ENCODE measurements around the gene BTF3.

The BTF3 gene

DNA sequence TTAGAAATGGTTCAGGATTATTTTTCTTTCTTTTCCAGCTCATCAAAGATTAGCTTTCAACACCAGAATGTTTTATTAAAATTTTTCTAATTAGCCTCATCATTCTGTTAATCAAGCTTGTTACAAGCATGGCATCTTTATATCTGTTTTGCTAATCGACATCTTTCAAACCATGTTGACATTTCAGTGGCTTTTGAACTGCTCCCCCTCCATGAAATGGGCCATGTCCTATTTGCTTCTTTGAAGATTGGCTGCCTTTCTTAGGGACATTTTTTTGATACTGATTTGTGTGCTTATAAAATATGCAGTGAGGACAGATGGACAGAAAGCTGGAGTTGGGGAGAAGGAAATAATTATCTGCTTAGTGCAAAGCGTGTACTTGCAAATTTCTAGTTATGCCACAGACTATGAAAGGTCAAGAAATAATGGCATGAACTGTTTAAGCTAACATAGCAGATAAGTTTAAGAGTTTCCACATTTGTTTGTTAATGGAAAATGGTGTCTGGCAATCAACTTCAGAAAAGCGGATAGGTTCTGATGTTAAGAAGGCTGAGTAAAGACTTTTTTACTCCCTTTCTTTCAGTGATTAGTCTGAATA, 27.5 kb downstream of the BTF3 start:
- no peak for DNase-seq (ENCODE audit: low spot score)

DNA sequence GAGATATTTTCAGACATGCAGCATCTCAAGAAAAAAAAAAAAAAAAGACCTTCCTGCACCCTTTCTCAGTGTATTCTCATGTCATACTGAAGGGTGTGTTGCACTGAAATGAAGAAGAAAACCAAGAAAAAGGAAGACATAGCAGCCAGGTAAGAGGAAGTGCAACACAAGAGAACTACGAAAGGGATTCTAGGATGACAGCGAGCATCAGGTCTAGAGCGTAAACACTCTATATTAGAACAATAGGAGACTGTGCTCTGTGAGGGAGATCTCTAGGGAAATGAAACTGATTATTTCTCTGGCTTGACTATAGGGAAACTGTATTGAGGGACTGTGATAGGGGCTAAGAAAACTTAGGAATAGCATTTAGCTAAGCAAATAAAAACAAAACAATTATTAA, 30.0 kb downstream of the BTF3 start:
- no peak for DNase-seq (ENCODE audit: low spot score)

DNA sequence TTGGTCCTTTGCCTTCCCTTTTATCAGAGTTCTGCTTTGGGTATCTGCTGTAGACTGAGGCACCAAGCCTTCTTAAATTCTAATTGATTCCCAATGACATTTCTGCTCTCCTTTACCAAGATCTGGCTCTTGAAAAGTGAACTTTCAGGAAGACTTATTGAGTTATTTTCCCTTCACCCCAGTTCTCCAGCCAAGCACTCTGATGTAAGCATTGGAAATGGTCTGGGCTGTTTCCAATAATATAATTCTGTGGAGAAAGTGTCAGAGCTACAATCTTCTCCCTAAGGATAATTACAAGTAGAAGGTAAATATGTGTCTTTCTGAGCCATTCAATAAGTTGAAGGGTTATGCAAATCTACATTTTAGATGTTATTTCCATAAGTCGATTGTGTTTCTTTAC, 30.8 kb downstream of the BTF3 start:
- DNase-seq (ENCODE audit: low spot score) = no peak

DNA sequence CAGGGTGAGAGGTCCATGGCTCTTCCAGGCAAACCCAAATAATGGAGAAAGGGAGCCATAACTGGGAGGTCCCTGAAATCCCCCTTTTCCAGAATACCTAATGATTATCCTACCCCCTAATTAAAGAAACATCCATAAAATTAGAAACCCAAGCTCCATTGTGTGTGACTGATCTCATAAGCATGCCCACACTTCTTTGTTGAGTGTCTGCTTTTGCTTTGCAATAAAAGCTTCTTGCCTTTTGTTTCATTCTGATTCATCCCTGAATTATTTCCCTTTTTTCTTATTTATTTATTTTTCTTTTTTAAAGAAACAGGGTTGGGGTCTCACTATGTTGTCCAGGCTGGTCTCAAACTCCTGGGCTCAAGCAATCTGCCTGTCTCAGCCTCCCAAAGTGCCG, 33.1 kb downstream of the BTF3 start:
- no peak for DNase-seq (ENCODE audit: low spot score)

DNA sequence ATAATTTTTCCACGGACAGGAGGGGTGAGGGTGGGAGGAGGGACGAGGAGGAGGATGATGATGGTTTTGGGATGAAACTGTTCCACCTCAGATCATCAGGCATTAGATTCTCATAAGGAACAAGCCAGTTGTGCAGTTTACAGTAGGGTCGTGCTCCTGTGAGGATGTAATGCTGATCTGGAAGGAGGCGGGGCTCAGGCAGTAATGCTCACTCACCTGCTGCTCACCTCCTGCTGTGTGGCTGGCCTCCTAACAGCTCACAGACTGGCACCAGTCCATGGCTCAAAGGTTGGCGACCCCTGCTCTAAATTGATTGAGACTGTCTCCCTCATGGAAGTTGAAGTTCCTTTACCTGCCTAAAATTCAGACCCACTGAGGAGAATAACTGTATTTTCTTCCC, 34.0 kb downstream of the BTF3 start:
- DNase-seq (ENCODE audit: low spot score) = no peak

DNA sequence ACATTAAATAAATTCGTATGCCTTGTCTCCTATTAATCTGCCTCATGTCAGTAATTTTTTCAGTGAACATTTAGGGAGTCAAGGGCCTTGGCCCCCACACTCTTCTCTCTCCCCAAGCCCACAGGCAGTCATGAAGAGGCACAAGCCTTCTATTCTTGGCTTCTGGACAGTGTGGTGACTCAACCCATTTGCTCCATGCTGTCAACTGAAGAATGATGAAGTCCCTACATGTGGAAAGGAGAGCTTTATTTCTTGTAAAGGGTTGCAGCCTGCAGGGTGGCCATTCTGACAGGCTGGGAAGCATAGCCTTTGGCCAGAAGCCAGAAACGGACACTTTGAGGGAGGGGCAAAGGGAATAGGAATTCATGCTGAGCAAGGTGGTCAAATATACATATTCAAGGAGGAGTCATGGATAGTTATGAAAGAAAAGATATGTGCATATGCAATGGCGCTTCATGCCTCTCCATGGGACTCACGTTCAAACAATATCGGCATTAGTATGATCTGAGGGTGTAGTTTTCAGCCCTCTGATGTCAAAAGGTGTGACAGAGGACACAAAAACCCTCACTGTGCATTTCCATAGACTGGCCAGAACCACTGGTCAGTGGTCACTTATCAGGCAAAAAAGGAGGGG, 35.9 kb downstream of the BTF3 start:
- no peak for DNase-seq (ENCODE audit: low spot score)

DNA sequence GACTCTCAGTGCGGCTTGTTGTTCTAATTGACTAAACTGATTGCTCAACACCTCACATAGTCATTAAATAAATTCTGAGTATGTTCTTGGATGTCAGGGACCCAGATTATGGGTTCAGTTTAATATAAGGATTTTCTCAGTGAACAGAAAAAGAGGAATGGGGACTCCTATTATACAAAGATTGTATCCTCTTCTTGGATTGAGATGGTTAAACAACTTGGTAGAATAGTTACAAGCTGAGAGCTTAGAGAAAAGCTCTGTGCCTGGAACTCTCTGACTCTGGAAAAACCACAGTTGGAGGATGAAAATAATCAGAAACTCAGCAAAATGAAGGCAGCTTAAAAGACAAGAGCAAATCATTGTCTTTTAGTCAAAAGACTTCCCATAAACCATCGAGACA, 36.7 kb downstream of the BTF3 start:
- no peak for DNase-seq (ENCODE audit: low spot score)

DNA sequence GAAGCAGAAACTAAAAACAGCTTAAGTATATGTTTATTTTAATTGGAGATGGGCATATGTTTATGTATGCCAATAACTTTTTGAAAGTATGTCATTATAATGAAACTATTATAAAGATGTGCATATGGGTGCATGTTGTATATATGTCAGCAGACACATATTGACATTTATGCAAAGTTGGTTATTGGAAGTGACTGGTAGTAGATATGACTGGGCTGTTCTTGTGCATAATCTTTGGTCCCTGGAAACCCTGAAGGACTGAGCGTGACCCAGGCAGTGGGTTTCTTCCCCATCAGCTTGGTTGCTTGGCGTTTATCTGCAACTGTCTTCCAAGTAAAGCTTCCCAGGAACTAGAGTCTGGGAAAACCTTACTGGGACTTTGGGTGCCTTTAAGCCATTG, 41.5 kb downstream of the BTF3 start:
- DNase-seq (ENCODE audit: low spot score) = no peak

DNA sequence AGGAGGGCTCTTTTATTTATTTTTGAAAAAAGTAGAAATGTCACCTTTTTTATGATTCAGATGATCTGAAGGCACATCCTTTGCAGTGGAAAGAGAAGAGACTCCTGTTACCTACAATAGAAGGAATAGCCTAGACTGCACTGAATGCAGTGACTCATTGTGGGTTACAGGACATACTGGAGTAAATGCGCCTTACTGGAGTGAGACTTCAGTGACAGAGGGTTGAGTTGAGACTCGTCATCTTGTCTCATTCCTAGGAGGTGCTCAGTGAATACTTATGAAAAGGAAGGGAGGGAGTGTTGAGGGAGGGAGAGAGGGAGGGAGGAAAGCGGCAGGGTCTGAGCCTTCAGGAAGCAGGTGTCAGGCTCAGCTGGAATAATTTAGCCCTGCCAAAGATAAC, 42.0 kb downstream of the BTF3 start:
- DNase-seq (ENCODE audit: low spot score) = no peak

DNA sequence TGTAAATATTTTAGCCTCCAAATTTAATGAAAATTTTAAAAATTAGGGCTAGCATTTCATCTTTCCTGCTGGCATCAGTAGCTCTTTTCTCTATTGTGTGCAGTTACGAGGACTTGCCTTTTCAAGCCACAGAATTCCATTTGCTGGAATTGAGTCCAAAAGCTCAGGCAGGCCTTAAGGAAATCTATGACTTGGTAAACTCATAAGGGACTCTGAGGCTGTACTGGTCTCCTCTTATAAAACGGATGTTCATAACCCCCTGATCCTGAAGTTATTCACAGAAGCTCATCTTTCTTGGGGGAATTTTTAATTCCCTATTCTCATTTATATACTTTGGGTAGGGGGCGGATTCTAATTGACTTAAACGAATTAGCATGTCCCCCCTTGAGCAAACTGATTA, 43.8 kb downstream of the BTF3 start:
- no peak for DNase-seq (ENCODE audit: low spot score)

DNA sequence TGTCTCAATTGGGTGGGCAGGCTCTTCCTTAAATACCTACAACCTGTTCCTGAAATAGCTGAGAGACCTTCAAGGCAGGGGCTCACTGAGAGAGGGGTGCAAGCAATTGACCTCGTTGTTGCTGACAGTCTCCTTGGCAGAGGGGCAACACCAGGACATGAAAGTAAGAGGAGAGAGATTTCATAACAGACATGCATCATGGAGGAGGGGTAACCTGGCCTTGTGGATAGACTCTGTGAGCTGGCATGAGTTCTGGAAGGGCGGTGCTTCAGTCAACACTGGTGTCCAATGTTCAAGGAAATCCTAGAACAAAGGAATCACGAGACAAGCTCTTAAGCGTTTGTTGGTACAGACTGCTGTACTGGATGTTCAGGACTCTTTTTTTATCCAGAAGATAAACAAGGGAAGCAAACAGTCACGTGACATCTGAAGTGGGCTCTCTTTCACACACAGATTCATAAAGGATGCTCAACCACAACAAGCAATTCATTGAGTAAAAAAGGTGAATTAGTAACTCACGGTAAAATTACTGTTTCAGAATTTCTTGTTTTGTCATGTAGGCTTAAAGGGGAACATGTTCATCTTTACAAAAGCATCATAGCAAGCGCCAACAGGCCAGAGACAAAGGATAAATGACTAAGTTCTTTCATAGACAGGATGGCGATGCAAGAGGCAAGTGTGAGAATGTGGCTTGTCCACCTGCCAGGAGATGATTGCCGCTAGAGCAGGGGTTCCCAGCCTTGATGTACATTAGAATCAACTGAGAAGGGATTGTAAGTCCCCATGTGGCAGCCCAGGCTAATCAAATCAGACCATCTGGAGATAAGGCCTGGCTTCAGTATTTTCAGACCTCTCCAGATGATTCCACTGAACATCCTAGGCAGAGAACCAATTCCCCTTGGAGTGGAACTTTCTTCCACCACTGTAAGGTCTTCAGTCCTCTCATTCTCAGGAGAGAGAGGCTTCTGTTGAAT, 46.5 kb downstream of the BTF3 start:
- DNase-seq (ENCODE audit: low spot score) = no peak

DNA sequence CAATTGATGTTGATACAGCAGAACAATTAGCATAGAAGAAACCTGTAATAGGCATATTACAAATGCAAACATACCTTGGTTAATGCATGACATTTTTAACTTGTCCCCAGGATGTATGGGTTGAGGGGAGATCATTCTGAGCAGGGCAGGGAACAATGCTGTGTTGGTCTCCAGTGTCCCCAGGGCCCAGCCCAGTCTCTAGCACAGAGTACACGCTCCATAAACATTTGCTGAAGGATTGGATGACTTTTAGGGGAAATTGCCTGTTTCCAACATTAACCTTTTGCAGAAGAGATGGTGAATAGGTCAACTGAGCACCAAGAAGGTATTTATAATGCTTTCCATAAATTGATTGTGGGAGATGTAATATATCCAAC, 47.1 kb downstream of the BTF3 start:
- DNase-seq (ENCODE audit: low spot score) = no peak

DNA sequence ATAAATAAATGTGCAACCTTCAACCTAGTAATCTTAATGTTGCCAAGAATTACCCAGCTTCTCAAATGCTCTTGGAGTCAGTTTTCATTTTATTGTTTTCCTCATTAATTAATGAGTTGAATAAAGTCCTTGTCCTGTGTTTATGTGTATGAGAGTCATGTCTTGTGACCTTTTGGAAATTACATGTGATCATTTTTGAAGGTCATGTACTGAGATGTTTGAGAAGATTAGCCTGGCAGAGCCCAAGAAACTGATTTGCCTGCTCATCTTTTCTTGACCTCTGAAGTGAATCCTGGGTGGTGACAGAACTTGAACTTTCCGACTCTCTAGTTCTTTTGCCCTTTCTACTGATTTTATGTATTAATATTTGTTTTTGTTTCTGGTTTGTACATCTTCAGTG, 51.8 kb downstream of the BTF3 start:
- DNase-seq (ENCODE audit: low spot score) = no peak

DNA sequence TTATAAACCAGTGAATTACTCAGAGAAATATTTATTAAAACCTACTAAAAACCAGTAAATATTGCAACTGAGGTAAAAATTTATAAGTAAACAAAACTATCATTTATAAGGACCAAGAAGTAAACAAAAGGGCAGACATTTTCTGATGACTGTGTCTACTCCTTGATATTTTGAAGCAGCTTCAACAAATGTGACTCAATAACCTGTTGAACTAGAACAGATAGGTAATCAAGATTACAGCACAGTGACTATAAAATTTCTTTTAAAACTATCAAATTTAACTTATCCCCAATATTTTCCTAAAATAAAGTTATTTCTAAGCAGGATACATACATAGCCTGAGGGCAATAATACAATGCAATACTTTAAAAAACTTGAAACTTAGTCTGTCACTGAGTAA, 54.4 kb downstream of the BTF3 start:
- no peak for DNase-seq (ENCODE audit: low spot score)

Measured in Ammon's horn (tissue), 1 donor.